SK-N-SH (cell line): ENCODE measurements around the gene RBP5. TPM values are rescaled to one million over a fixed set of nuclear protein-coding genes. Genes with fewer than 3 reads are reported as not detected.

Source experiments
- CTCF ChIA-PET: fragments of 300-600, 350-600 bp; formaldehyde crosslinking; extraction: SDS; loops from one replicate; lab custom pipeline; 2021; lab: Yijun Ruan, JAX
- POLR2A ChIA-PET: fragments of 350-600 bp; sonication (Branson Sonifier 250); formaldehyde crosslinking; extraction: SDS; loops from one replicate; lab custom pipeline; 2020; ENCODE audit warnings: antibody characterized with exemption, inconsistent platforms; lab: Yijun Ruan, JAX
- DNase-seq: peaks from one replicate; pipeline ENCODE4 v3.0.0; 2012
- H2AFZ ChIP-seq: fragments of 200-600 bp; sonication (generic); 2 replicates; pipeline ENCODE4 v1.8.1; 2016; ENCODE audit warnings: antibody characterized with exemption, mild to moderate bottlenecking, low read depth
- H3F3A ChIP-seq: fragments of 200-600 bp; sonication (generic); replicated peaks from 2 replicates; pipeline ENCODE3; 2016; ENCODE audit warnings: antibody characterized with exemption, mild to moderate bottlenecking; ENCODE audit not compliant: insufficient read depth
- H3K27ac ChIP-seq, 2 experiments: fragments of 200-500 bp in 1 of 2; fragments of 200-600 bp in 1 of 2; sonication (Bioruptor generic) in 1 of 2; sonication (generic), shearing (Covaris generic) in 1 of 2; 2 replicates each; pipeline versions ENCODE4 v1.5.1 to v1.6.1; 2014 to 2016; ENCODE audit warnings: low read depth in 2 of 2, inconsistent platforms in 1 of 2, low read length in 1 of 2, mild to moderate bottlenecking in 1 of 2, mixed read lengths in 1 of 2
- H3K27me3 ChIP-seq: fragments of 200-600 bp; sonication (generic), shearing (Covaris generic); 2 replicates; pipeline ENCODE4 v1.6.1; 2016; ENCODE audit warnings: mixed run types; ENCODE audit not compliant: insufficient read depth
- H3K36me3 ChIP-seq, 2 experiments: fragments of 200-500 bp in 1 of 2; fragments of 200-600 bp in 1 of 2; sonication (Bioruptor generic) in 1 of 2; sonication (generic) in 1 of 2; replicated peaks in 1 of 2; 2 replicates each; pipeline versions ENCODE3 to v1.5.1; 2014 to 2016; ENCODE audit warnings: low read length in 1 of 2, mild to moderate bottlenecking in 1 of 2; ENCODE audit not compliant: insufficient read depth in 2 of 2, control insufficient read depth in 1 of 2
- H3K4me1 ChIP-seq, 2 experiments: fragments of 200-500 bp in 1 of 2; fragments of 200-600 bp in 1 of 2; sonication (Bioruptor generic) in 1 of 2; sonication (generic), shearing (Covaris generic) in 1 of 2; 2 replicates each; pipeline versions ENCODE4 v1.5.1 to v1.6.1; 2014 to 2016; ENCODE audit warnings: low read depth in 1 of 2, low read length in 1 of 2, mixed run types in 1 of 2; ENCODE audit not compliant: insufficient read depth in 2 of 2, control insufficient read depth in 1 of 2
- H3K4me2 ChIP-seq: fragments of 200-600 bp; sonication (generic), shearing (Covaris generic); 2 replicates; pipeline ENCODE4 v1.6.1; 2017; ENCODE audit warnings: mixed run types
- H3K4me3 ChIP-seq, 2 experiments: fragments of 200-500 bp in 1 of 2; fragments of 200-600 bp in 1 of 2; sonication (Bioruptor generic) in 1 of 2; sonication (generic), shearing (Covaris generic) in 1 of 2; 2 replicates each; pipeline versions ENCODE4 v1.5.1 to v1.8.1; 2014 to 2016; ENCODE audit warnings: low read depth in 2 of 2, inconsistent platforms in 1 of 2, low read length in 1 of 2, mild to moderate bottlenecking in 1 of 2, mixed read lengths in 1 of 2, moderate library complexity in 1 of 2
- H3K79me2 ChIP-seq: fragments of 200-600 bp; sonication (generic); 2 replicates; pipeline ENCODE4 v1.8.1; 2017; ENCODE audit warnings: mild to moderate bottlenecking; ENCODE audit not compliant: insufficient read depth
- H3K9ac ChIP-seq: fragments of 200-600 bp; sonication (generic); 2 replicates; pipeline ENCODE4 v1.6.1; 2017; ENCODE audit warnings: mixed run types
- H3K9me2 ChIP-seq: fragments of 200-600 bp; sonication (generic); 2 replicates; pipeline ENCODE4 v1.6.1; 2017; ENCODE audit warnings: mixed run types
- H3K9me3 ChIP-seq: fragments of 200-600 bp; sonication (generic); 2 replicates; pipeline ENCODE4 v1.6.1; 2017; ENCODE audit warnings: mixed run types, mild to moderate bottlenecking, moderate library complexity
- H4K20me1 ChIP-seq: fragments of 200-600 bp; sonication (generic); 2 replicates; pipeline ENCODE4 v1.6.1; 2017; ENCODE audit warnings: mild to moderate bottlenecking, mixed run types; ENCODE audit not compliant: insufficient read depth
- CHD2 ChIP-seq: fragments of 150-350 bp; IDR thresholded peaks from 2 replicates; pipeline ENCODE4 v1.6.1; 2018; ENCODE audit warnings: low read length; ENCODE audit not compliant: partially characterized antibody
- FOXJ3 ChIP-seq: sonication (generic); formaldehyde crosslinking; IDR thresholded peaks from 2 replicates; pipeline ENCODE4 v1.5.1; 2020; ENCODE audit warnings: mild to moderate bottlenecking, missing genetic modification reagents
- GABPA ChIP-seq: IDR thresholded peaks from 2 replicates; pipeline ENCODE4 v1.4.0; 2012; ENCODE audit warnings: low read depth, mild to moderate bottlenecking
- GATA2 ChIP-seq: sonication (generic); formaldehyde crosslinking; IDR thresholded peaks from 2 replicates; pipeline ENCODE4 v1.5.0; 2020; ENCODE audit warnings: mild to moderate bottlenecking, missing genetic modification reagents
- MAX ChIP-seq: IDR thresholded peaks from 2 replicates; pipeline ENCODE4 v1.4.0; 2012; ENCODE audit warnings: low read depth
- MEF2A ChIP-seq: IDR thresholded peaks from 2 replicates; pipeline ENCODE4 v1.4.0; 2012; ENCODE audit warnings: low read depth, borderline replicate concordance
- NFIC ChIP-seq: IDR thresholded peaks from 2 replicates; pipeline ENCODE4 v1.4.0; 2012; ENCODE audit warnings: borderline replicate concordance
- RCOR1 ChIP-seq: fragments of 150-350 bp; IDR thresholded peaks from 2 replicates; pipeline ENCODE4 v1.6.1; 2017; ENCODE audit warnings: antibody characterized with exemption, low read length
- RFX5 ChIP-seq: IDR thresholded peaks from 2 replicates; pipeline ENCODE4 v1.6.1; 2012; ENCODE audit warnings: mild to moderate bottlenecking, improper control_type of control experiment, low read length
- SMC3 ChIP-seq: IDR thresholded peaks from 2 replicates; pipeline ENCODE4 v1.6.1; 2012; ENCODE audit warnings: low read depth, low read length, improper control_type of control experiment
- TCF12 ChIP-seq: IDR thresholded peaks from 2 replicates; pipeline ENCODE4 v1.4.0; 2012
- USF1 ChIP-seq: IDR thresholded peaks from 2 replicates; pipeline ENCODE4 v1.4.0; 2012; ENCODE audit warnings: low read depth, borderline replicate concordance
- WGBS: methylation state at CpG from one replicate; pipeline ENCODE4 v1.1.6; 2017; ENCODE audit warnings: low lambda C conversion rate; 5-methylcytosine and 5-hydroxymethylcytosine counted together
- polyA plus RNA-seq, 3 experiments: library from polyadenylated mRNA; depleted of rRNA; stranded (reverse); fragments of >200 nt; gene quantifications; 2 replicates each; pipeline ENCODE4 v1.2.3, GENCODE V29; 2012
- TF ChIP-seq, protein P1 (sequence below): IDR thresholded peaks from 2 replicates; pipeline ENCODE4 v1.6.1; 2012; ENCODE audit warnings: mild to moderate bottlenecking, low read depth, low read length, moderate library complexity
- TF ChIP-seq, protein P2 (sequence below): IDR thresholded peaks from 2 replicates; pipeline ENCODE4 v1.4.0; 2012; ENCODE audit warnings: low read depth, borderline replicate concordance

The RBP5 gene
- polyA plus RNA-seq, 1 of the 3 experiments (the other 2 are of a cell fraction) = 0.12 TPM

DNA sequence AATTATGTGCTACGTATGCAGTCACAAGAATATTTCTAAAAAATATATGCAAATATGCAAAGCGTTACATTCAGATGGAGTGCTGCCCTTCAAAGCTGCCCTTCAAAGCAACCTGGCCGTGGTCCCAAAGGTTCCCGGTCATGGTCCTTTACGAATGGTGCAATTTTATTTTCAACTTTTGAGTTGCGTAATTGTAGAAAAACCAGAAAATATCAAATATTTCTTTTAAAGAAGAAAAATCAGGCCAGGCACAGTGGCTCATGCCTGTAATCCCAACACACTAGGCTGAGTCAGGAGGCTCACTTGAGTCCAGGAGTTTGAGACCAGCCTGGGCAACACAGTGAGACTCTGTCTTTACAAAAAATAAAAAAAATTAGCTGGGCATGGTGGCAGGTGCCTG is 22.8 kb upstream of the RBP5 start:
- H3K9me2 ChIP-seq = no peaks in the 10 kb centered on the region
- POLR2A ChIA-PET = no interaction called here
- no peak overlapping the region for H3K9ac ChIP-seq
- H4K20me1 ChIP-seq = no peaks in the 10 kb centered on the region
- CTCF ChIA-PET = interaction anchor here (1.2 to 2.0 kb wide), 3 partner anchors 11 to 42 kb away, joined by 3 to 8 read pairs (median 5); partner anchors contain the start of gene C1RL
- no peak overlapping the region for H2AFZ ChIP-seq
- H3K4me2 ChIP-seq = no peak overlapping the region
- H3K27ac ChIP-seq = no peak overlapping the region
- DNase-seq = no peak
- no peaks in the 10 kb centered on the region for H3K27me3 ChIP-seq
- H3K4me3 ChIP-seq = no peak overlapping the region
- H3K36me3 ChIP-seq = peaks cover 0 to 10% of the 10 kb centered on the region in 2 experiments
- TF ChIP-seq RFX5 = no peak
- TF ChIP-seq RCOR1 = no peak
- TF ChIP-seq NFIC = no peak
- no peak for TF ChIP-seq GABPA
- no peak for TF ChIP-seq GATA2 (CRISPR knock-in tag)
- no peak for TF ChIP-seq USF1
- no peak for TF ChIP-seq MEF2A
- no peaks in the 10 kb centered on the region for H3F3A ChIP-seq
- WGBS = 86% methylated on average over 6 of the region's 6 CpGs
- no peaks in the 10 kb centered on the region for H3K9me3 ChIP-seq
- no peaks in the 10 kb centered on the region for H3K79me2 ChIP-seq
- peaks cover 0 to 26% of the 10 kb centered on the region in 2 experiments; a peak in 2 of 4 replicates for H3K4me1 ChIP-seq

DNA sequence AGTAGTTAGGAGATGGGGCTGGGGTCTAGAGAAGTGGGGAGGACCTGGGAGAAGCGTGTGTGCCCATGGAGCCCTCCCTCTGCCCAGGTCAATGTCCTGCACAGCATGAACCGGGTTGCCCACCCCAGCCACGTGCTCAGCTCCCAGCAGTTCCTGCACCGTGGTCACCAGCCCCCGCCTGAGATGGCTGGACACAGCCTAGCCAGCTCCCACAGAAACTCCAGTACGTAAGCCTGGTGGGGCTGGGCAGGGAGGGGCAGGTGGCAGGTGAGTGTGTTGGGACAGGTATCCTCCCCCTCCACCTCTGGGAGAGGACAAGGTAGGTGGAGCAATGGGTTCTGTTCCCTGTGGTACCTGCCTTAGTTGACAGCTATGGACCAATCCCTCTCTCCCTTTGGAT is 22.2 kb upstream of the RBP5 start:
- Histone ChIP-seq H3K79me2 (no peaks in the 10 kb centered on the region), H3K9ac (no peak overlapping the region), H3K27ac (no peak overlapping the region), H3K4me1 (peaks cover 0 to 19% of the 10 kb centered on the region in 2 experiments; a peak in 2 of 4 replicates), H3K9me3 (no peaks in the 10 kb centered on the region), H3K4me3 (no peak overlapping the region)
- CTCF ChIA-PET = interaction anchor here (1.2 to 2.0 kb wide), 3 partner anchors 12 to 42 kb away, joined by 3 to 8 read pairs (median 5); partner anchors contain the start of gene C1RL
- no peak for DNase-seq
- 80% methylated on average over 4 of the region's 6 CpGs for WGBS
- TF ChIP-seq RCOR1 (no peak), MAX (no peak), RFX5 (no peak), MEF2A (no peak), SMC3 (no peak), TCF12 (no peak), CHD2 (no peak), FOXJ3 (CRISPR knock-in tag) (no peak), USF1 (no peak), GABPA (no peak)
- TF ChIP-seq, protein P1, sequence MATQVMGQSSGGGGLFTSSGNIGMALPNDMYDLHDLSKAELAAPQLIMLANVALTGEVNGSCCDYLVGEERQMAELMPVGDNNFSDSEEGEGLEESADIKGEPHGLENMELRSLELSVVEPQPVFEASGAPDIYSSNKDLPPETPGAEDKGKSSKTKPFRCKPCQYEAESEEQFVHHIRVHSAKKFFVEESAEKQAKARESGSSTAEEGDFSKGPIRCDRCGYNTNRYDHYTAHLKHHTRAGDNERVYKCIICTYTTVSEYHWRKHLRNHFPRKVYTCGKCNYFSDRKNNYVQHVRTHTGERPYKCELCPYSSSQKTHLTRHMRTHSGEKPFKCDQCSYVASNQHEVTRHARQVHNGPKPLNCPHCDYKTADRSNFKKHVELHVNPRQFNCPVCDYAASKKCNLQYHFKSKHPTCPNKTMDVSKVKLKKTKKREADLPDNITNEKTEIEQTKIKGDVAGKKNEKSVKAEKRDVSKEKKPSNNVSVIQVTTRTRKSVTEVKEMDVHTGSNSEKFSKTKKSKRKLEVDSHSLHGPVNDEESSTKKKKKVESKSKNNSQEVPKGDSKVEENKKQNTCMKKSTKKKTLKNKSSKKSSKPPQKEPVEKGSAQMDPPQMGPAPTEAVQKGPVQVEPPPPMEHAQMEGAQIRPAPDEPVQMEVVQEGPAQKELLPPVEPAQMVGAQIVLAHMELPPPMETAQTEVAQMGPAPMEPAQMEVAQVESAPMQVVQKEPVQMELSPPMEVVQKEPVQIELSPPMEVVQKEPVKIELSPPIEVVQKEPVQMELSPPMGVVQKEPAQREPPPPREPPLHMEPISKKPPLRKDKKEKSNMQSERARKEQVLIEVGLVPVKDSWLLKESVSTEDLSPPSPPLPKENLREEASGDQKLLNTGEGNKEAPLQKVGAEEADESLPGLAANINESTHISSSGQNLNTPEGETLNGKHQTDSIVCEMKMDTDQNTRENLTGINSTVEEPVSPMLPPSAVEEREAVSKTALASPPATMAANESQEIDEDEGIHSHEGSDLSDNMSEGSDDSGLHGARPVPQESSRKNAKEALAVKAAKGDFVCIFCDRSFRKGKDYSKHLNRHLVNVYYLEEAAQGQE = no peak
- TF ChIP-seq, protein P2, sequence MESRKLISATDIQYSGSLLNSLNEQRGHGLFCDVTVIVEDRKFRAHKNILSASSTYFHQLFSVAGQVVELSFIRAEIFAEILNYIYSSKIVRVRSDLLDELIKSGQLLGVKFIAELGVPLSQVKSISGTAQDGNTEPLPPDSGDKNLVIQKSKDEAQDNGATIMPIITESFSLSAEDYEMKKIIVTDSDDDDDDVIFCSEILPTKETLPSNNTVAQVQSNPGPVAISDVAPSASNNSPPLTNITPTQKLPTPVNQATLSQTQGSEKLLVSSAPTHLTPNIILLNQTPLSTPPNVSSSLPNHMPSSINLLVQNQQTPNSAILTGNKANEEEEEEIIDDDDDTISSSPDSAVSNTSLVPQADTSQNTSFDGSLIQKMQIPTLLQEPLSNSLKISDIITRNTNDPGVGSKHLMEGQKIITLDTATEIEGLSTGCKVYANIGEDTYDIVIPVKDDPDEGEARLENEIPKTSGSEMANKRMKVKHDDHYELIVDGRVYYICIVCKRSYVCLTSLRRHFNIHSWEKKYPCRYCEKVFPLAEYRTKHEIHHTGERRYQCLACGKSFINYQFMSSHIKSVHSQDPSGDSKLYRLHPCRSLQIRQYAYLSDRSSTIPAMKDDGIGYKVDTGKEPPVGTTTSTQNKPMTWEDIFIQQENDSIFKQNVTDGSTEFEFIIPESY = no peak
- TF ChIP-seq, all 33 proteins: peak for 0
- POLR2A ChIA-PET = no interaction called here
- no peak overlapping the region for H3K4me2 ChIP-seq
- no peaks in the 10 kb centered on the region for H4K20me1 ChIP-seq
- no peaks in the 10 kb centered on the region for H3K27me3 ChIP-seq
- H3K36me3 ChIP-seq = peaks cover 0 to 10% of the 10 kb centered on the region in 2 experiments
- no peaks in the 10 kb centered on the region for H3K9me2 ChIP-seq
- no peaks in the 10 kb centered on the region for H3F3A ChIP-seq
- no peak overlapping the region for H2AFZ ChIP-seq
